Gastrocnemius medialis (tissue), 4 donors: Measurements from ENCODE around the gene ARHGAP26. TPM values are rescaled to one million over a fixed set of nuclear protein-coding genes. Genes with fewer than 3 reads are reported as not detected.

Experiments used
- ATAC-seq, 2 donors: fragments of 150-250 bp; one replicate each; pipeline ENCODE4 v1.9.1; 2016
- DNase-seq, 2 donors: peaks; one replicate each; pipeline ENCODE4 v3.0.0-alpha.2; 2019
- H3K27ac ChIP-seq, 4 donors: fragments of 200-600 bp; sonication (generic); 1 replicate in 1 of 4; 2 replicates in 3 of 4; pipeline ENCODE4 v1.5.1; 2016 to 2018; ENCODE audit warnings: mild to moderate bottlenecking in 2 of 4, moderate library complexity in 1 of 4
- H3K27me3 ChIP-seq, 3 donors: fragments of 200-600 bp; sonication (generic) in 2 of 3; 1 replicate in 1 of 3; 2 replicates in 2 of 3; pipeline versions ENCODE4 v1.5.1 to v1.6.0; 2016 to 2019; ENCODE audit warnings: mild to moderate bottlenecking in 1 of 3, moderate library complexity in 1 of 3
- H3K36me3 ChIP-seq, 2 donors: fragments of 200-600 bp; sonication (generic) in 1 of 2; one replicate each; pipeline ENCODE4 v1.5.1; 2017 to 2018
- H3K4me1 ChIP-seq, 2 donors: fragments of 200-600 bp; sonication (generic) in 1 of 2; one replicate each; pipeline ENCODE4 v1.5.1; 2016 to 2017; ENCODE audit warnings: mild to moderate bottlenecking in 2 of 2
- H3K4me3 ChIP-seq, 4 donors: fragments of 200-600 bp; sonication (generic) in 3 of 4; 1 replicate in 1 of 4; 2 replicates in 3 of 4; pipeline ENCODE4 v1.5.1; 2016 to 2019; ENCODE audit warnings: mild to moderate bottlenecking in 2 of 4
- H3K9me3 ChIP-seq, 3 donors: fragments of 200-600 bp; sonication (generic) in 2 of 3; 1 replicate in 1 of 3; 2 replicates in 2 of 3; pipeline ENCODE4 v1.5.1; 2016 to 2019
- CTCF ChIP-seq, 5 experiments: fragments of 450-650 bp in 3 of 5; fragments of 200-600 bp in 2 of 5; sonication (generic) in 2 of 5; IDR thresholded peaks in 4 of 5; conservative IDR thresholded peaks in 1 of 5; 1 replicate in 4 of 5; 2 replicates in 1 of 5; pipeline ENCODE4 v1.5.1; 2016 to 2019; ENCODE audit warnings: antibody characterized with exemption in 5 of 5, mild to moderate bottlenecking in 3 of 5, moderate library complexity in 3 of 5
- POLR2A ChIP-seq, 2 donors: fragments of 450-650 bp; IDR thresholded peaks; one replicate each; pipeline ENCODE4 v1.6.1; 2017; ENCODE audit warnings: antibody characterized with exemption in 2 of 2, mild to moderate bottlenecking in 2 of 2, moderate library complexity in 2 of 2
- in situ Hi-C, 4 donors: fragments of 200-750 bp; cut with MboI; loops; one replicate each; pipeline versions ENCODE4 v1.15.0 to v1.8.0; 2017; ENCODE audit warnings: low sequenced_read_pairs in 4 of 4
- intact Hi-C: fragments of 100-400 bp; cut with DNase I; formaldehyde crosslinking; loops from one replicate; pipeline ENCODE4 v1.15.1; 2023; ENCODE audit warnings: low total_unique reads
- total RNA-seq, 4 donors: library from RNA; depleted of rRNA; stranded (reverse); fragments of >200 nt; gene quantifications; one replicate each; pipeline versions ENCODE4 v1.1.0 to v1.2.3, GENCODE V29; 2016

The ARHGAP26 gene
- total RNA-seq, 4 donors from 2014 or later, result 9.1 to 22.4 (median 13.4) TPM

- Histone ChIP-seq H3K4me1 (peaks cover 32 to 41% of the 10 kb centered on the region in 2 donors), H3K27ac (peak overlapping the region; percentile 39 to 63 (median 55)), H3K9me3 (no peaks in the 10 kb centered on the region), H3K27me3 (no peaks in the 10 kb centered on the region), H3K4me3 (no peak overlapping the region), H3K36me3 (no peaks in the 10 kb centered on the region)
- intact Hi-C loops (no loop called here), in situ Hi-C loops (loop anchor here in 2 of 4 donors (25.0 kb wide), 1 partner anchor 105 kb away; no protein-coding TSS in a partner anchor)
- DNase-seq, result no peak
- no peak for ATAC-seq
- TF ChIP-seq CTCF (IDR thresholded peaks at IDR 0.05 in 4 of 5, conservative IDR thresholded peaks at IDR 0.05 in 1 of 5), result no peak
- no peak for TF ChIP-seq POLR2A (IDR thresholded peaks at IDR 0.05)
Observed at GRCh38 chr5:143032581-143032836, 262.3 kb downstream of the ARHGAP26 start.

- in situ Hi-C loops, result loop anchor here in 2 of 4 donors (25.0 kb wide), 1 partner anchor 104 kb away; no protein-coding TSS in a partner anchor
- Histone ChIP-seq H3K27me3 (no peaks in the 10 kb centered on the region), H3K4me3 (no peak overlapping the region), H3K27ac (peak overlapping the region in 3 of 4 donors; percentile 8 to 40 (median 30)), H3K36me3 (no peaks in the 10 kb centered on the region), H3K4me1 (peaks cover 32 to 41% of the 10 kb centered on the region in 2 donors), H3K9me3 (no peaks in the 10 kb centered on the region)
- TF ChIP-seq POLR2A (IDR thresholded peaks at IDR 0.05) (no peak), CTCF (IDR thresholded peaks at IDR 0.05 in 4 of 5, conservative IDR thresholded peaks at IDR 0.05 in 1 of 5) (no peak)
- DNase-seq (no peak), ATAC-seq (peak; percentile 48 to 76)
- intact Hi-C loops, result no loop called here
Observed at GRCh38 chr5:143033535-143034250, 263.5 kb downstream of the ARHGAP26 start.

GRCh38 chr5:143036146-143036927 is 266.2 kb downstream of the ARHGAP26 start:
- ATAC-seq (no peak), DNase-seq (no peak)
- no peaks in the 10 kb centered on the region for H3K36me3 ChIP-seq
- TF ChIP-seq POLR2A (IDR thresholded peaks at IDR 0.05) (no peak), CTCF (IDR thresholded peaks at IDR 0.05 in 4 of 5, conservative IDR thresholded peaks at IDR 0.05 in 1 of 5) (no peak)
- in situ Hi-C loops (loop anchor here in 2 of 4 donors (25.0 kb wide), 1 partner anchor 101 kb away; no protein-coding TSS in a partner anchor), intact Hi-C loops (no loop called here)
- H3K27ac ChIP-seq, result no peak overlapping the region
- no peaks in the 10 kb centered on the region for H3K27me3 ChIP-seq
- peaks cover 33 to 37% of the 10 kb centered on the region in 2 donors for H3K4me1 ChIP-seq
- no peaks in the 10 kb centered on the region for H3K9me3 ChIP-seq
- H3K4me3 ChIP-seq, result no peak overlapping the region

GRCh38 chr5:143037071-143037470 is 266.9 kb downstream of the ARHGAP26 start:
- TF ChIP-seq CTCF (IDR thresholded peaks at IDR 0.05 in 4 of 5, conservative IDR thresholded peaks at IDR 0.05 in 1 of 5) (no peak), POLR2A (IDR thresholded peaks at IDR 0.05) (no peak)
- H3K4me1 ChIP-seq, result peaks cover 34 to 40% of the 10 kb centered on the region in 2 donors
- no peak overlapping the region for H3K4me3 ChIP-seq
- H3K9me3 ChIP-seq, result no peaks in the 10 kb centered on the region
- no peak overlapping the region for H3K27ac ChIP-seq
- DNase-seq (no peak), ATAC-seq (no peak)
- no peaks in the 10 kb centered on the region for H3K36me3 ChIP-seq
- no peaks in the 10 kb centered on the region for H3K27me3 ChIP-seq
- in situ Hi-C loops, result loop anchor here in 2 of 4 donors (25.0 kb wide), 1 partner anchor 100 kb away; no protein-coding TSS in a partner anchor
- intact Hi-C loops, result no loop called here
